Parathyroid adenoma (tissue), 2 donors: ENCODE data around the gene RILP.
"Not testable (repeated sequence)": the region's sequence is repeated elsewhere in the genome, so short reads cannot be mapped to it uniquely, and the experiment has no call there.

Source experiments
- H2AFZ ChIP-seq: fragments of 300-600 bp; sonication (generic); one replicate; pipeline ENCODE4 v1.7.0; 2017; ENCODE audit warnings: antibody characterized with exemption, mild to moderate bottlenecking
- H3K27ac ChIP-seq: fragments of 300-600 bp; sonication (generic); one replicate; pipeline ENCODE4 v1.7.0; 2017
- H3K27me3 ChIP-seq: fragments of 300-600 bp; sonication (generic); one replicate; pipeline ENCODE4 v1.7.0; 2017; ENCODE audit warnings: low read length; ENCODE audit not compliant: control insufficient read depth, insufficient read depth
- H3K36me3 ChIP-seq: fragments of 300-600 bp; sonication (generic); one replicate; pipeline ENCODE4 v1.7.0; 2017; ENCODE audit warnings: low read length; ENCODE audit not compliant: control insufficient read depth, insufficient read depth
- H3K4me1 ChIP-seq: fragments of 300-600 bp; sonication (generic); one replicate; pipeline ENCODE4 v1.7.0; 2017; ENCODE audit warnings: control low read depth
- H3K4me2 ChIP-seq: fragments of 300-600 bp; sonication (generic); one replicate; pipeline ENCODE4 v1.7.0; 2017; ENCODE audit warnings: low read length
- H3K4me3 ChIP-seq: fragments of 300-600 bp; sonication (generic); one replicate; pipeline ENCODE4 v1.7.0; 2017; ENCODE audit warnings: low read depth, low read length
- H3K79me2 ChIP-seq: fragments of 300-600 bp; sonication (generic); one replicate; pipeline ENCODE4 v1.7.0; 2017; ENCODE audit warnings: control low read depth
- H3K9ac ChIP-seq: fragments of 300-600 bp; sonication (generic); one replicate; pipeline ENCODE4 v1.7.0; 2017; ENCODE audit warnings: mild to moderate bottlenecking
- H3K9me3 ChIP-seq: fragments of 300-600 bp; sonication (generic); one replicate; pipeline ENCODE4 v1.7.0; 2017; ENCODE audit warnings: low read length; ENCODE audit not compliant: control insufficient read depth
- TF ChIP-seq, protein P1 (sequence below): fragments of 300-600 bp; sonication (generic); IDR thresholded peaks from one replicate; pipeline ENCODE4 v1.7.0; 2017; ENCODE audit warnings: antibody characterized with exemption, mild to moderate bottlenecking
- donor health status: primary hyperparathyroidism.

Gene RILP

DNA sequence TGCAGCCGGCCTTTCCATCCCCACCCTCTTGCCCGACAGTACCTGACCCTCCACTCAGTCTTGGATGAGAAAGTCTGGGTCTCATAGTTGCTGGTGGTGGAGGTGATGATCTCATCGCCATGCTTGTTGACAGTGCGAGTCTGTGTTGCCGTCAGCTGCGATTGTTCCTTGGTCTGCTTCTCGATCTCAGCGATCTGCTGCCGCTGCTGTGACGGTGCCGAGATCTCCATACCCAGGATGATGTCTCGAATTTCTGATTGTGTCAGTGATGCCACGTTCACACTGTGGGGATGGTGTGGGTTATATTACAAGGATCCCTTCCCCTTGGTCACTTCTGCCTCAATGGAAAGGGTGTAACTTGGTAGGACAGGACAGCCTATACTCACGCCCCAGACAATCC, 4.1 kb upstream of the RILP start:
- Histone ChIP-seq H3K27me3 (no peaks in the 10 kb centered on the region), H2AFZ (no peak overlapping the region), H3K4me1 (peaks cover 5% of the 10 kb centered on the region), H3K4me2 (no peak overlapping the region), H3K79me2 (no peaks in the 10 kb centered on the region), H3K9me3 (no peaks in the 10 kb centered on the region), H3K27ac (no peak overlapping the region), H3K9ac (no peak overlapping the region), H3K36me3 (no peaks in the 10 kb centered on the region), H3K4me3 (no peak overlapping the region)
- TF ChIP-seq, protein P1, sequence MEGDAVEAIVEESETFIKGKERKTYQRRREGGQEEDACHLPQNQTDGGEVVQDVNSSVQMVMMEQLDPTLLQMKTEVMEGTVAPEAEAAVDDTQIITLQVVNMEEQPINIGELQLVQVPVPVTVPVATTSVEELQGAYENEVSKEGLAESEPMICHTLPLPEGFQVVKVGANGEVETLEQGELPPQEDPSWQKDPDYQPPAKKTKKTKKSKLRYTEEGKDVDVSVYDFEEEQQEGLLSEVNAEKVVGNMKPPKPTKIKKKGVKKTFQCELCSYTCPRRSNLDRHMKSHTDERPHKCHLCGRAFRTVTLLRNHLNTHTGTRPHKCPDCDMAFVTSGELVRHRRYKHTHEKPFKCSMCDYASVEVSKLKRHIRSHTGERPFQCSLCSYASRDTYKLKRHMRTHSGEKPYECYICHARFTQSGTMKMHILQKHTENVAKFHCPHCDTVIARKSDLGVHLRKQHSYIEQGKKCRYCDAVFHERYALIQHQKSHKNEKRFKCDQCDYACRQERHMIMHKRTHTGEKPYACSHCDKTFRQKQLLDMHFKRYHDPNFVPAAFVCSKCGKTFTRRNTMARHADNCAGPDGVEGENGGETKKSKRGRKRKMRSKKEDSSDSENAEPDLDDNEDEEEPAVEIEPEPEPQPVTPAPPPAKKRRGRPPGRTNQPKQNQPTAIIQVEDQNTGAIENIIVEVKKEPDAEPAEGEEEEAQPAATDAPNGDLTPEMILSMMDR = no peak

DNA sequence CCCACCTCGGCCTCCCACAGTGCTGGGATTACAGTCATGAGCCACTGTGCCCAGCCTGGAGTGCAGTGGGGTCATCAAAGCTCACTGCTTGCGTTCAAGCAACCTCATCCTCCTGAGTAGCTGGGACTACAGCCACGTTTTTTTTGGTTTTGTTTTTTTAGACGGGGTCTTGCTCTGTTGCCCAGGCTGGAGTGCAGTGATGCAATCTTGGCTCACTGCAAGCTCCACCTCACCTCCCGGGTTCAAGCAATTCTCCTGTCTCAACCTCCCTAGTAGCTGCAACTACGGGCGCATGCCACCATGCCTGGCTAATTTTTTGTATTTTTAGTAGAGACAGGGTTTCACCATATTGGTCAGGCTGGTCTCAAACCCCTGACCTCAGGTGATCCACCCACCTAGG, 3.1 kb upstream of the RILP start:
- not testable (repeated sequence) for H3K4me2 ChIP-seq, H2AFZ ChIP-seq, H3K79me2 ChIP-seq, H3K9me3 ChIP-seq, H3K4me3 ChIP-seq, H3K27ac ChIP-seq, H3K36me3 ChIP-seq, H3K27me3 ChIP-seq, H3K9ac ChIP-seq, H3K4me1 ChIP-seq

DNA sequence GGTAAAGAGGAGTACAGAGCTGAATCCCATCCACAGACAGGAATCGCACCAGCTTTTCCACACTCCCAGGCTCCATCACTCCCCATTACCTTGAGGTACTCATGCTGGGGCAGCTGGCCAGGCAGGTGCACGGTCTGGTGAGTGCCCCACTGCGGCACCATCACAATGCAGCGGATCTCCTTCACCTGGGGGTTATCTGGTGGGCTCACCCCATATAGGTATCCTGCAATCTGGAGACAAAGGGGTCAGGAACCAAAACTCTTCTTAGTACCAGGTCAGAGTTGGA, 1.8 kb upstream of the RILP start:
- TF ChIP-seq, protein P1 = no peak
- Histone ChIP-seq H3K4me1 (peaks cover 5% of the 10 kb centered on the region), H3K27me3 (no peaks in the 10 kb centered on the region), H3K4me2 (no peak overlapping the region), H3K9ac (no peak overlapping the region), H3K79me2 (no peaks in the 10 kb centered on the region), H2AFZ (no peak overlapping the region), H3K27ac (no peak overlapping the region), H3K36me3 (no peaks in the 10 kb centered on the region), H3K9me3 (no peaks in the 10 kb centered on the region), H3K4me3 (no peak overlapping the region)

DNA sequence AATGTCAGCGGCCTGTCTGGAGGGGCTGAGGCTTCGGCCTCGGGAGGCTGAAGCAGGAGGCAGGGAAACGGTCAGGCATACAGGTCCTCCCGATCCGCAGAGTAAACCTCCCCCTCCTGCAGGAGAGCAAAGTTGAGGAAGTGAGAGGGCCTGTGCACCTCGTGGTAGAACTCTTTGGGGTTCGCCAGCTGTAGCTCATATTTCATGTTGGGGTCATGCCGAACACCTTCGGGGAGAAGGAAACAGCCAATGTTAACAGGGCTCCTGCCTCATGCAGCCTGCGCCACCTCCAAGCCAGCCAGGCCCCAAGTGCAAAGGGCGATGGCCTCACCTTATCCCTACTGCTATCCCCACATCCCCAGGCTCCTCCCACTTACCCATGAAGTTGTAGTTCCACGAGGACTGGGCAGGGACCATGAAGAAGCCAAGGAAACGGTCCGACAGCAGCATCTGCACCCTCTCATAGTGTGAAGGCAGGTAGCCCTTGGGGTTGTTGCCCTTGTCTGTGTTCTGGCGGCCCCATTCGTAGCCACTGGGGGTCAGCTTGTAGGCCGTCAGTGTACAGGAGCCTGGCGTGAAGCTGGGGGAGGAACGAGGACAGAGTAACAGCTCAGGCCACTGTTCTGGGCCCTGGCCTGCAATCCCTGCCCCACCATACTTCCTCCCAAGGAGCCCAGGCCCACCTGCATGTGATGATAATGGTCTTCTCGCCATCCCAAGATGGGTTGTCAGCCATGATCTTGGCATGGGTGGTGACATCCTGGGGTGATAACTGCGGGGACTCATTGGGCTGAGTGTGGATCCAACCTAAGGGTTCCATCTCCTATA, 1.3 kb upstream of the RILP start:
- H3K36me3 ChIP-seq = no peaks in the 10 kb centered on the region

DNA sequence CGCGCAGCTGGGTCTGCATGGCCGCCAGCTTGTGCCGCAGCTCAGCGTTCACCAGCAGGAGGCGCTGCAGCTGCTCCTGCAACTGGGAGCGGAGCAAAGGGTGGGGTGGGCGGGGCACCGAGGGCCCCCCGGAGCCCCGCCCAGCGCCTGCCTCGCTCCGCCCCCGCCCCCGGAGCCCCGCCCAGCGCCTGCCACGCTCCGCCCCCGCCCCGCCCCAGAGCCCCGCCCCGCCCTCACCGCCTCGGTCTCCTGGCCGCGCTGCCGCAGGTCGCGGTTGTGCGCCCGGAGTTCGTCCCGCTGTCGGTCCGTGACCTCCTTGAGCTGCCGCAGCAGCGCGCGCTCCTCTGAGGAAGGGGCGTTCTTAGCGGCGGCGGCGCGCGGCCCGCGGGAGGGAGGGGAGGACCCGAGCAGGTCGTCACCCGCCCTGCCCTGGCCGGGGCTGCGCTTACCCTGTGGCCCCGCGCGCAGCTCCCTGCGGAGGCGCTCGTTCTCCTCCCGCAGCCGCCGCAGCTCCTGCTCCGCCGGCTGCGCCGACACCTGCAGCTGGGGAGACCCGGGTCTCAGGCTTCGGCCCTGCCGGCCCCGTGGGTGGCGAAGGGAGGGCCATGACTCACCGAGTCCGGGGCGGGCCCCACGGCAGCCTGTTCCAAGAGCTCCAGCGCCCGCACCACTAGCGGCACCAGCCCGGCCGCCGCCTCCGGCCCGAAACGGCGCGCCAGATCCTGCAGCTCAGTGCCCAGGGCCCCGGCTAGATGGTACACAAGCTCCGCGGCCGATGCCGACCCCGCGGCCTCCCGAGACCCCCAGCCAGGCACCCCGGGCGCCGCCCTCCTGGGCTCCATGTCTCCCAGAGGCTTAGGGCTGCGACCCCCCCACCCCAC, 463 bp downstream of the RILP start:
- H3K27me3 ChIP-seq = no peaks in the 10 kb centered on the region
- H3K9me3 ChIP-seq = no peaks in the 10 kb centered on the region
- H3K4me1 ChIP-seq = peaks cover 6% of the 10 kb centered on the region
- no peaks in the 10 kb centered on the region for H3K79me2 ChIP-seq
- H3K27ac ChIP-seq = peak overlapping the region; percentile 87
- peak overlapping the region; percentile 80 for H2AFZ ChIP-seq
- H3K4me3 ChIP-seq = peak overlapping the region; percentile 88
- H3K4me2 ChIP-seq = peak overlapping the region; percentile 96
- H3K36me3 ChIP-seq = no peaks in the 10 kb centered on the region
- no peak overlapping the region for H3K9ac ChIP-seq
- TF ChIP-seq, protein P1 = no peak

More for the DNA sequence above, 1.3 kb upstream of the RILP start:
- Histone ChIP-seq H3K9me3 (no peaks in the 10 kb centered on the region), H2AFZ (no peak overlapping the region), H3K27me3 (no peaks in the 10 kb centered on the region), H3K79me2 (no peaks in the 10 kb centered on the region), H3K27ac (no peak overlapping the region), H3K4me1 (peaks cover 5% of the 10 kb centered on the region), H3K9ac (no peak overlapping the region), H3K4me2 (no peak overlapping the region), H3K4me3 (no peak overlapping the region)
- TF ChIP-seq, protein P1 = no peak
